Vagina (tissue), 2 donors: Measurements from ENCODE around the gene PTPN9.
"Not testable (repeated sequence)": the region's sequence is repeated elsewhere in the genome, so short reads cannot be mapped to it uniquely, and the experiment has no call there.

Source experiments
- CTCF ChIP-seq, 3 experiments: fragments of 450-650 bp in 2 of 3; fragments of 200-600 bp in 1 of 3; sonication (generic) in 1 of 3; IDR thresholded peaks; one replicate each; pipeline ENCODE4 v1.5.1; 2017 to 2019; ENCODE audit warnings: antibody characterized with exemption in 3 of 3, mild to moderate bottlenecking in 2 of 3, moderate library complexity in 2 of 3
- POLR2A ChIP-seq, 2 donors: fragments of 450-650 bp; IDR thresholded peaks; one replicate each; pipeline ENCODE4 v1.6.1; 2017; ENCODE audit warnings: antibody characterized with exemption in 2 of 2, mild to moderate bottlenecking in 2 of 2, moderate library complexity in 2 of 2
- POLR2AphosphoS5 ChIP-seq, 2 donors: sonication (generic); formaldehyde crosslinking; IDR thresholded peaks; one replicate each; pipeline ENCODE4 v1.9.0; 2017; ENCODE audit warnings: antibody characterized with exemption in 2 of 2, mild to moderate bottlenecking in 2 of 2, low read depth in 1 of 2; ENCODE audit not compliant: insufficient read depth in 1 of 2

- not testable (repeated sequence) for TF ChIP-seq POLR2AphosphoS5 (IDR thresholded peaks at IDR 0.05; ENCODE audit: insufficient read depth in 1 of 2, low read depth in 1 of 2); POLR2A (IDR thresholded peaks at IDR 0.05); CTCF (IDR thresholded peaks at IDR 0.05)
These were observed 53.4 kb downstream of the PTPN9 start for GRCh38 chr15:75525756-75526155.
